Activated CD8-positive, alpha-beta T cell treated with anti-CD3 and anti-CD28 coated beads, Interleukin-2, amount 10 ng/mL, durations not matched to agents 7 days and 5 days (primary cell): ENCODE data around the gene DFFA. TPM values are rescaled to one million over a fixed set of nuclear protein-coding genes. Genes with fewer than 3 reads are reported as not detected.

Experiments
- ATAC-seq: fragments of 150-1000 bp; cut with Tn5 transposase; one replicate; pipeline ENCODE4 v1.10.0; 2021; ENCODE audit warnings: moderate library complexity
- CTCF ChIA-PET: fragments of 350-600 bp; sonication (Branson Sonifier 250); formaldehyde crosslinking; loops from one replicate; lab custom pipeline; 2021; ENCODE audit warnings: antibody characterized with exemption; lab: Charles Lee
- POLR2A ChIA-PET: fragments of 350-600 bp; sonication (Branson Sonifier 250); formaldehyde crosslinking; loops from one replicate; lab custom pipeline; 2021; ENCODE audit warnings: antibody characterized with exemption; lab: Charles Lee
- DNase-seq: peaks from one replicate; pipeline ENCODE4 v3.0.0-alpha.2; 2020
- H3K27ac Mint-ChIP-seq: one replicate; pipeline ENCODE4 v1.8.0; 2021; ENCODE audit warnings: mild to moderate bottlenecking, mixed read lengths
- H3K27me3 Mint-ChIP-seq: one replicate; pipeline ENCODE4 v1.8.0; 2021; ENCODE audit warnings: low read depth, mixed read lengths
- H3K36me3 Mint-ChIP-seq: one replicate; pipeline ENCODE4 v1.8.0; 2021; ENCODE audit warnings: low read depth, mixed read lengths
- H3K4me1 Mint-ChIP-seq: one replicate; pipeline ENCODE4 v1.8.0; 2021; ENCODE audit warnings: low read depth, mixed read lengths
- H3K4me3 Mint-ChIP-seq: one replicate; pipeline ENCODE4 v1.8.0; 2021; ENCODE audit warnings: mild to moderate bottlenecking, mixed read lengths
- H3K9me3 Mint-ChIP-seq: one replicate; pipeline ENCODE4 v1.8.0; 2022; ENCODE audit warnings: mixed read lengths; ENCODE audit not compliant: insufficient read depth
- total RNA-seq, 2 experiments: library from RNA; stranded (reverse); gene quantifications; one replicate each; pipeline ENCODE4 v1.2.3, GENCODE V29; 2021

Gene DFFA
- total RNA-seq: 10 to 100 TPM; 38.7 to 39.5 TPM

DNA sequence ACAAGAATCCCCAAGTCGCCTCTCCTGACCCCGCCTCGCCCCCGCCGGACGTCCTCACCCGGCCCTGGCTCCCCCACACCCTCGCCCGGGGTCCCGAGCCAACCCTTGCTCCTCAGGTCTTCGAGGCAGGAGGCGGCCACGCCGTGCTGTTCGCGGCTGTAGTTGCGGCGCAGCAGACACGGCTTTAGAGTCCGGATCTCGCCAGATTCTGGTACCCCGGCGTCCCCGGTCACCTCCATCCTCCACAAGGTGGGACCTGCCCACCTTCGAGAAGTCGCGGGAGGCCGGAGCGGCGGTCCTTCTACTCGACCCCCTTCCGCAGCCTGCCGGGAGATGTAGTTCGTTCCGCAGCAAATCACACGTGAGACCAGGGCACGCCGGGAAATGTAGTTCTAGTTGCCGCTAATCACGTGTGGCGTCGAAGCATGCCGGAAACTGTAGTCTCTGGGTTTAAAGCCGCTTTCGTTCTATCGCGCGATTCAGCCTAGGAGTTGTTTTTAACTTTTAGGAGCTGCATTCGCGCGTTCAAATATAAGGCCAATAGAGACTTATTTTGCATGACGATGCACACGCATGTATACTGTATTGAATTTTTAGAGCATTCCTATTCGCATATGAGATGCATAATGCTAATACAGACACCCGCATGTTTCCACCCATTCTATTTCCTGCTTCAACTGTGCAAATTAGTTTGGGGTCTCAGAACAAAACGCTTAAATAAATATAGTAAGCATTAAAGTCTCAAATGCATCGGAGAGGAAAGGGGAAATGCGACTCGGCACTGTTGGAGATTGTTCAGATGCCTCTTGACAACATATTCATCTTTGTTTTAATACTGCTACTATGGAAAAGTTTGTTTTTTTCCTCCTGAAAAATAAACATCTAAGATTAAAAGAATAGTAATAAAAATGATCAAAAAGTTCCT, at the start of gene DFFA:
DFFA (minus strand) TSS at position 310 of the 925 bp plus-strand sequence; CDS start at position 239, 71 bp downstream.
- Mint-ChIP-seq H3K27me3 (no peaks in the 10 kb centered on the region), H3K4me1 (peaks cover 47% of the 10 kb centered on the region), H3K9me3 (no peaks in the 10 kb centered on the region), H3K4me3 (peak within 1 kb of the TSS; percentile 95), H3K27ac (peak within 1 kb of the TSS; percentile 95), H3K36me3 (peaks cover 16% of the 10 kb centered on the region)
- DNase-seq (peak; percentile 97), ATAC-seq (peak; percentile 82)
- ChIA-PET POLR2A (interaction anchor here (0.7 to 1.4 kb wide), 2 partner anchors 22 to 43 kb away, joined by 3 to 5 read pairs; no protein-coding TSS in a partner anchor), CTCF (interaction anchor here (1.4 to 2.5 kb wide), 3 partner anchors 22 to 262 kb away, joined by 4 to 14 read pairs (median 4); partner anchors contain the start of gene KIF1B)

DNA sequence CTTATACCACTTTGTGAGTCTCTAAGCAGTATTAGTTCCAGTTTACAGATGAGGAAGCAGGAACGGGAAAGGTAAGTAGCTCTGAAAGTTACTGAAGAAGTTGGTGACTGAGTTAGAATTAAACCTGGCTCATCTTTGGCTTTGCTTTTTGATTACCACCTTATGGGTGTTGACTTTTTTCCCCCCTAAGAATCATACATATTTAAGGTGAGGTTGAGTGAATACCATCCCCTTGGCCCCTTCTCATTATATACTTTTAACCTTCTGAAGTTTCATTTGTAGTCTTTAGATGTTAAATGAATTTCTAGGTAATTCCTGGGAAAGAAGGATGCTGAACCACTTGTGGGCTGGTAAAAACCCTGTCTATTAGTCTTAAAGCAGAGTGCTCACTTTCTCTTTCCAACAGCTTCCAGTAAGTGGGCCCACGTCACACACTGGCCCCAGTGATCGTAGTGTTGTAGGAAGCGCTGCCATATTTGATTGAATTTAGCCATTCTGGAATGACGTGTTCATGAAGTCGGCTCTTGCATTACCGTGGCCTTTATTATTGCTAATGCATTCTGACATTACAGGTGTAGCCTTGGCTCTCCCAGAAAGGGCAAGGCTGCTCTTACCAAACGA, 49.3 kb upstream of the DFFA start:
- DNase-seq (no peak), ATAC-seq (no peak)
- CTCF ChIA-PET: interaction anchor here (1.0 to 6.0 kb wide), 5 partner anchors 13 to 388 kb away, joined by 3 to 70 read pairs (median 3); no protein-coding TSS in a partner anchor
- Mint-ChIP-seq H3K4me1 (peaks cover 43% of the 10 kb centered on the region), H3K27ac (no peak overlapping the region), H3K27me3 (no peaks in the 10 kb centered on the region), H3K36me3 (peaks cover 21% of the 10 kb centered on the region), H3K9me3 (no peaks in the 10 kb centered on the region), H3K4me3 (no peak overlapping the region)
- POLR2A ChIA-PET: no interaction called here

DNA sequence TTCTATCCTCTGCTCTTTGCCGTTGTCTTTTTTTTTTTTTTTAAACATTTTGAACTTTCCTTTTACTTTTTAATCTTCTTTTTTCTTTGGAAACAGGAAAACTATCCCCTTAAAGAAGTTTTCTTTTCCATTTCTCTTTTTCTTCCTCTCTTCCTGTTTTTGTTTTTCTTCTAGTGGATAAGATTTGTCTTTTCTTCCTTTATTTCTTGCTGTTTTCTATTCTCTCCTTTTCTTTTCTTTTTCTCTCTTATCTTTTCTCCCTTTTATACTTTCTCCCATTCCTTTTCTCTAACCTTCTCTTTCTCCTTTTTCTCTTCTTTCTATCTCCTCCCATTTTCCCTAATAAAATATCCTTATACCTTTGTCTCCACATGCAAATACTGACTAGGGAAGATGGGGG, 48.6 kb upstream of the DFFA start:
- DNase-seq: no peak
- no peak overlapping the region for H3K27ac Mint-ChIP-seq
- peaks cover 21% of the 10 kb centered on the region for H3K36me3 Mint-ChIP-seq
- ChIA-PET POLR2A (interaction anchor here (0.9 kb wide), 1 partner anchor 9 kb away, joined by 3 read pairs; no protein-coding TSS in a partner anchor), CTCF (interaction anchor here (1.4 to 6.0 kb wide), 3 partner anchors 12 to 389 kb away, joined by 3 to 70 read pairs (median 5); no protein-coding TSS in a partner anchor)
- ATAC-seq: no peak
- peaks cover 50% of the 10 kb centered on the region for H3K4me1 Mint-ChIP-seq
- no peaks in the 10 kb centered on the region for H3K9me3 Mint-ChIP-seq
- H3K4me3 Mint-ChIP-seq: no peak overlapping the region
- H3K27me3 Mint-ChIP-seq: no peaks in the 10 kb centered on the region

DNA sequence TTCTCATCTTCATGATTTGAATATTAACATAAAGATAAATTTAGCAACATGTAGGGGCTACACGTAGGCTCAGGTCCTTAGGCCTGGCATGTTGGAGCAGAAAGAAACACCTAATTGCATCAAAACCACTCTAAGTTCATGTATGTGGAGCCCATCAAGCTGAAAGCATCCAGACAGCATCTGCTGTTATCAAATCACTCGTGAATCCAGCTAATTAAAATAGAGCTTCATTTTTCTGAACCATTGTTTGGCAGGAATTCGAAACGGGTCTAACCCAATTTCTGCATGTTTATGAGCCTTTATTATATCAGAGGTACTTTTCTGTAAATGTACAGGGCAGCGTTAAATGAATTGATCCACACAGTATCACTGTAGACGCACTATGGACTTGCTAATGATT, 48.2 kb upstream of the DFFA start:
- H3K4me1 Mint-ChIP-seq: peaks cover 55% of the 10 kb centered on the region

GRCh38 chr1:10519016-10519417, 46.7 kb upstream of the DFFA start:
- no peak overlapping the region for H3K27ac Mint-ChIP-seq
- DNase-seq (no peak), ATAC-seq (no peak)
- H3K9me3 Mint-ChIP-seq: no peaks in the 10 kb centered on the region
- H3K4me3 Mint-ChIP-seq: no peak overlapping the region
- H3K4me1 Mint-ChIP-seq: peaks cover 59% of the 10 kb centered on the region
- peaks cover 20% of the 10 kb centered on the region for H3K36me3 Mint-ChIP-seq
- POLR2A ChIA-PET: no interaction called here
- no peaks in the 10 kb centered on the region for H3K27me3 Mint-ChIP-seq
- CTCF ChIA-PET: interaction anchor here (1.0 to 1.6 kb wide), 2 partner anchors 8 to 12 kb away, joined by 3 to 5 read pairs; no protein-coding TSS in a partner anchor

More for the DNA sequence above, 48.2 kb upstream of the DFFA start:
- H3K27ac Mint-ChIP-seq: no peak overlapping the region
- no peaks in the 10 kb centered on the region for H3K9me3 Mint-ChIP-seq
- POLR2A ChIA-PET: interaction anchor here (0.9 kb wide), 1 partner anchor 9 kb away, joined by 3 read pairs; no protein-coding TSS in a partner anchor
- DNase-seq: no peak
- no peak overlapping the region for H3K4me3 Mint-ChIP-seq
- ATAC-seq: no peak
- no peaks in the 10 kb centered on the region for H3K27me3 Mint-ChIP-seq
- H3K36me3 Mint-ChIP-seq: peaks cover 23% of the 10 kb centered on the region
- CTCF ChIA-PET: interaction anchor here (0.6 to 6.0 kb wide), 4 partner anchors 10 to 389 kb away, joined by 3 to 70 read pairs (median 4); no protein-coding TSS in a partner anchor

- H3K36me3 Mint-ChIP-seq: peaks cover 23% of the 10 kb centered on the region
- H3K27me3 Mint-ChIP-seq: no peaks in the 10 kb centered on the region
- CTCF ChIA-PET: interaction anchor here (0.6 to 1.8 kb wide), 2 partner anchors 10 to 189 kb away, joined by 3 to 5 read pairs; no protein-coding TSS in a partner anchor
- POLR2A ChIA-PET: no interaction called here
- no peaks in the 10 kb centered on the region for H3K9me3 Mint-ChIP-seq
- H3K4me3 Mint-ChIP-seq: no peak overlapping the region
- ATAC-seq (no peak), DNase-seq (no peak)
- H3K27ac Mint-ChIP-seq: no peak overlapping the region
- peaks cover 69% of the 10 kb centered on the region for H3K4me1 Mint-ChIP-seq
Measured at GRCh38 chr1:10517677-10517982, 45.3 kb upstream of the DFFA start.

- Mint-ChIP-seq H3K36me3 (peaks cover 22% of the 10 kb centered on the region), H3K4me1 (peaks cover 69% of the 10 kb centered on the region), H3K27me3 (no peaks in the 10 kb centered on the region), H3K4me3 (no peak overlapping the region), H3K27ac (no peak overlapping the region), H3K9me3 (no peaks in the 10 kb centered on the region)
- ChIA-PET CTCF (interaction anchor here (0.6 to 1.8 kb wide), 2 partner anchors 10 to 189 kb away, joined by 3 to 5 read pairs; no protein-coding TSS in a partner anchor), POLR2A (no interaction called here)
- ATAC-seq (no peak), DNase-seq (no peak)
Measured at GRCh38 chr1:10516925-10517676, 44.8 kb upstream of the DFFA start.

DNA sequence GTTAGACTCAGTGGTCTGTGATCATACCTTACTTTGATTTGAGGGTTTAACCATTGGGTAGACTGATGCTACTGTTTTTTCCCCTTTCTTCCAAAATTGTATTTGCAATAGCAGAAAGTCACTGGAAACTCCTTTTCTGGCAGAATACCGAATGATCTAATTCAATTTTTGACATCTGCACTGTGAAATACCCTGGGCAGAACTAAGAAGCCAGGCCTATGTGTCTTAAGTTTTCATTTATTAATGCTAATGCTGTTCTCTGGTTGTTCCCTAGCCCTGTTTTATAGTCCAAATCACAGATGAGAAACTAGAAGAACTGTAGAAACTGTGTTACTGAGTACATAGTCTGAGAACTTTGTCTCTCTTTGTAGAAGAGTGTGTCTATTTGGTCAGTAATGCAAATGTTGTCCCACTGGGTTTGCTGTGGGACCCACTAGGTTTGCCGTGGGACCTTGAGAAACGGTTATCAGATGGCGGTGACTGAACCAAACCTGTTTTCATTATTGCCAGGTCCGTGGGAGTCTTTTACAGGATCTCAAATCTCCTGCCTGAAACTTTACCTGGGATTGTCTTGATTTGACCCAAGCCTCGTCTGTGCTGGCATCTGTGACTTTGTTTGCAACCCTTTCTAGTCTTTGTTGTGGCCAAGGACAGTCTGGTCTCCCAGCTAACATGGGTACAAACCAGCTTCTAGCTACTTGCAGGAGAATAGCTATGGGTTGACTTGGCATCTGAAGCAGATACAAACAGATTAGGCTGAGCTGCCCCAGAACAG, 43.8 kb upstream of the DFFA start:
- Mint-ChIP-seq H3K4me1 (peaks cover 68% of the 10 kb centered on the region), H3K27ac (peak overlapping the region; percentile 57), H3K36me3 (peaks cover 21% of the 10 kb centered on the region)

DNA sequence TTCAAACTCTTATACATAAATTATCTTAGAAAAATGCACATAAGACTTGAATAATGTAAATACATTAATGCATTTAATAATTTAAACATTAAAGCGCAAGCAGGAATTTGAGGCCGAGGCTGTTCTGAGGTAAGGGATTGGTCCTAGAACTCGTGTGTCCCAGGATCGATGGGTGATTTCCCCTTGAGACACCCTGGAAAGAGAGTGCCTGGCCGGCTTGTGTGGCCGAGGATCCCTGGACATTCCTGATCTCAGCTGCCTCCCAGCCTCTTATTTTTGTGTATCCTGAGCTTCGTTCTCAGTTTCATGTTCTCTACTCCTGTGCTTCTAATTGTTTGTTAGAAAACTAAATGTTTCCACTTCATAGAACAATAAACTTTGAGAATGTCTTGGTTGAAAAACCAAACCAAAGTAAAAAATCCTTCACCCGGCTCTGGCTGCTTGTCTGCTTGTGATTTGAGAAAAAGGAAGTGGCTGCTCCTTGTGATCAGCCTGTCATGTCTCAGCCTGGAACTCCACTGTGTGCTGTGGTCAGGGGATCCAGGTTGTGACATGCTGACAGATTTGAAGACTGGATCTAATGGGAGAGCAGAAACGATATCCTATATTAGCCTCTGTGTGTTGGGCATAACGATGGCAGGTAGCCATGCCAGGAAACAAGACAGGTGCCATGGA, 43.1 kb upstream of the DFFA start:
- peaks cover 21% of the 10 kb centered on the region for H3K36me3 Mint-ChIP-seq
- H3K4me1 Mint-ChIP-seq: peaks cover 68% of the 10 kb centered on the region
- ChIA-PET CTCF (interaction anchor here (1.7 to 10.7 kb wide), 2 partner anchors 13 to 19 kb away, joined by 3 to 228 read pairs; no protein-coding TSS in a partner anchor), POLR2A (no interaction called here)
- H3K27me3 Mint-ChIP-seq: no peaks in the 10 kb centered on the region
- no peak overlapping the region for H3K4me3 Mint-ChIP-seq
- H3K9me3 Mint-ChIP-seq: no peaks in the 10 kb centered on the region
- DNase-seq (no peak), ATAC-seq (no peak)
- H3K27ac Mint-ChIP-seq: peak overlapping the region; percentile 57

More for the DNA sequence above, 43.8 kb upstream of the DFFA start:
- H3K27me3 Mint-ChIP-seq: no peaks in the 10 kb centered on the region
- no peak for ATAC-seq
- no peaks in the 10 kb centered on the region for H3K9me3 Mint-ChIP-seq
- no peak overlapping the region for H3K4me3 Mint-ChIP-seq
- ChIA-PET POLR2A (no interaction called here), CTCF (interaction anchor here (1.7 to 1.8 kb wide), 2 partner anchors 9 to 12 kb away, joined by 3 to 5 read pairs; no protein-coding TSS in a partner anchor)
- DNase-seq: no peak
